K562 (cell line): ENCODE data around the gene MANBA. TPM values are rescaled to one million over a fixed set of nuclear protein-coding genes. Genes with fewer than 3 reads are reported as not detected.

ENCODE experiments used
- CBX3 ChIP-seq, 2 experiments: IDR thresholded peaks; 1 replicate in 1 of 2; 2 replicates in 1 of 2; pipeline ENCODE4 v1.6.1; 2012; ENCODE audit warnings: inconsistent platforms in 2 of 2, low read length in 2 of 2, borderline replicate concordance in 1 of 2, control low read depth in 1 of 2
- ETS1 ChIP-seq: conservative IDR thresholded peaks from 2 replicates; pipeline ENCODE4 v1.6.1; 2011; ENCODE audit warnings: low read depth, mild to moderate bottlenecking, low read length; ENCODE audit not compliant: control insufficient read depth
- FOXA3 ChIP-seq, 2 experiments: fragments of 450-650 bp in 1 of 2; sonication (generic) in 1 of 2; formaldehyde crosslinking; IDR thresholded peaks in 1 of 2; conservative IDR thresholded peaks in 1 of 2; 2 replicates each; pipeline versions ENCODE4 v1.4.0 to v1.8.0; 2020 to 2022; ENCODE audit warnings: mild to moderate bottlenecking in 2 of 2, missing genetic modification reagents in 1 of 2
- FOXM1 ChIP-seq, 2 experiments: fragments of 450-650 bp in 1 of 2; sonication (generic) in 1 of 2; formaldehyde crosslinking in 1 of 2; IDR thresholded peaks; 2 replicates each; pipeline versions ENCODE4 v1.6.1 to v1.9.0; 2017 to 2022; ENCODE audit warnings: low read depth in 2 of 2, mild to moderate bottlenecking in 2 of 2, missing genetic modification reagents in 1 of 2, moderate library complexity in 1 of 2
- GMEB1 ChIP-seq: fragments of 250-450 bp; sonication (Bioruptor Pico); IDR thresholded peaks from 2 replicates; pipeline ENCODE4 v1.4.0; 2020; ENCODE audit warnings: mild to moderate bottlenecking
- LCOR ChIP-seq: sonication (generic); formaldehyde crosslinking; IDR thresholded peaks from 2 replicates; pipeline ENCODE4 v1.8.0; 2022; ENCODE audit warnings: mild to moderate bottlenecking, missing genetic modification reagents
- MEF2D ChIP-seq: conservative IDR thresholded peaks from 2 replicates; pipeline ENCODE4 v1.6.1; 2016; ENCODE audit warnings: low read depth, missing genetic modification characterization, missing compliant biosample characterization
- MTA2 ChIP-seq: fragments of 450-650 bp; IDR thresholded peaks from 2 replicates; pipeline ENCODE4 v1.6.1; 2016; ENCODE audit warnings: low read depth
- NBN ChIP-seq: fragments of 450-650 bp; IDR thresholded peaks from 2 replicates; pipeline ENCODE4 v1.6.1; 2016; ENCODE audit warnings: low read depth, mild to moderate bottlenecking
- RB1 ChIP-seq: fragments of 450-650 bp; IDR thresholded peaks from 2 replicates; pipeline ENCODE4 v1.6.1; 2017; ENCODE audit warnings: low read depth, mild to moderate bottlenecking
- SMARCE1 ChIP-seq: fragments of 450-650 bp; IDR thresholded peaks from 2 replicates; pipeline ENCODE4 v1.7.1; 2016; ENCODE audit warnings: mild to moderate bottlenecking
- SOX6 ChIP-seq: fragments of 450-650 bp; IDR thresholded peaks from 2 replicates; pipeline ENCODE4 v1.6.1; 2014; ENCODE audit warnings: mild to moderate bottlenecking
- THRAP3 ChIP-seq: fragments of 450-650 bp; IDR thresholded peaks from 2 replicates; pipeline ENCODE4 v1.6.1; 2016; ENCODE audit warnings: mild to moderate bottlenecking, inconsistent platforms, borderline replicate concordance
- ZBTB7A ChIP-seq: IDR thresholded peaks from 2 replicates; pipeline ENCODE4 v1.6.1; 2011; ENCODE audit warnings: low read depth, mild to moderate bottlenecking, low read length, moderate library complexity, borderline replicate concordance; ENCODE audit not compliant: control insufficient read depth
- ZFP1 ChIP-seq: fragments of 450-650 bp; formaldehyde crosslinking; IDR thresholded peaks from 2 replicates; pipeline ENCODE4 v1.4.0; 2020; ENCODE audit warnings: mild to moderate bottlenecking, mixed read lengths
- ZNF445 ChIP-seq: fragments of 250-450 bp; sonication (Bioruptor Pico); IDR thresholded peaks from 2 replicates; pipeline ENCODE4 v1.4.0; 2020; ENCODE audit warnings: low read depth, mild to moderate bottlenecking, moderate library complexity
- polyA plus RNA-seq, 8 experiments: library from polyadenylated mRNA; depleted of rRNA in 4 of 8; stranded (reverse) in 5 of 8; unstranded in 3 of 8; fragments of >200 nt; fragmentation: Nextera tagmentation in 2 of 8; fragmentation: Illumina TruSeq in 1 of 8; extraction: Ambion mirVana in 2 of 8; extraction: Trizol in 1 of 8; gene quantifications; 2 replicates each; pipeline versions ENCODE4 v1.2.1 to v1.2.3, GENCODE V29; 2011 to 2014; ENCODE audit warnings: inconsistent platforms in 1 of 8, missing spikeins in 1 of 8
- total RNA-seq, 7 experiments: library from RNA; depleted of rRNA in 6 of 7; stranded (reverse); fragments of >200 nt in 6 of 7; fragmentation: Illumina TruSeq in 2 of 7; extraction: Trizol in 2 of 7; gene quantifications; 2 replicates each; pipeline versions ENCODE4 v1.2.1 to v1.2.3, GENCODE V29; 2011 to 2021; ENCODE audit warnings: low replicate concordance in 1 of 7
- TF ChIP-seq, protein P1 (sequence below): fragments of 450-650 bp; IDR thresholded peaks from 2 replicates; pipeline ENCODE4 v1.6.1; 2017; ENCODE audit warnings: antibody characterized with exemption, mild to moderate bottlenecking
- TF ChIP-seq, protein P2 (sequence below): sonication (generic); formaldehyde crosslinking; IDR thresholded peaks from 2 replicates; pipeline ENCODE4 v1.8.1; 2023; ENCODE audit warnings: mild to moderate bottlenecking, missing genetic modification reagents

Gene MANBA
- total and polyA plus RNA-seq, 9 of the 15 experiments (the other 6 are each of a cell fraction or from before 2014, with no cell fraction given): 1.8 to 12.9 (median 7.7) TPM

- TF ChIP-seq FOXA3 (CRISPR knock-in tag; conservative IDR thresholded peaks at IDR 0.05 in 1 of 2, IDR thresholded peaks at IDR 0.05 in 1 of 2) (0 out of 4 replicates have a peak, but pooled peaks of 1 of the 2 experiments have one; percentile 33), CBX3 (IDR thresholded peaks at IDR 0.05; ENCODE audit: borderline replicate concordance in 1 of 2, low read length in 2 of 2) (no peak), RB1 (no peak), FOXM1 (IDR thresholded peaks at IDR 0.05; ENCODE audit: low read depth) (peak; percentile 29; the same call in 1 of the 2 replicates), FOXM1 (CRISPR knock-in tag; IDR thresholded peaks at IDR 0.05; ENCODE audit: low read depth) (no peak), ETS1 (no peak), NBN (no peak), MEF2D (tag) (peak; percentile 84), GMEB1 (CRISPR knock-in tag) (no peak), SMARCE1 (0 out of 2 replicates have a peak, but pooled peaks have one; percentile 13), MTA2 (no peak), ZNF445 (CRISPR knock-in tag) (no peak), THRAP3 (no peak), SOX6 (peak; percentile 73), LCOR (peak; percentile 70; the same call in 1 of the 2 replicates), ZBTB7A (0 out of 2 replicates have a peak, but pooled peaks have one; percentile 54), ZFP1 (CRISPR knock-in tag) (no peak)
- TF ChIP-seq, protein P1, sequence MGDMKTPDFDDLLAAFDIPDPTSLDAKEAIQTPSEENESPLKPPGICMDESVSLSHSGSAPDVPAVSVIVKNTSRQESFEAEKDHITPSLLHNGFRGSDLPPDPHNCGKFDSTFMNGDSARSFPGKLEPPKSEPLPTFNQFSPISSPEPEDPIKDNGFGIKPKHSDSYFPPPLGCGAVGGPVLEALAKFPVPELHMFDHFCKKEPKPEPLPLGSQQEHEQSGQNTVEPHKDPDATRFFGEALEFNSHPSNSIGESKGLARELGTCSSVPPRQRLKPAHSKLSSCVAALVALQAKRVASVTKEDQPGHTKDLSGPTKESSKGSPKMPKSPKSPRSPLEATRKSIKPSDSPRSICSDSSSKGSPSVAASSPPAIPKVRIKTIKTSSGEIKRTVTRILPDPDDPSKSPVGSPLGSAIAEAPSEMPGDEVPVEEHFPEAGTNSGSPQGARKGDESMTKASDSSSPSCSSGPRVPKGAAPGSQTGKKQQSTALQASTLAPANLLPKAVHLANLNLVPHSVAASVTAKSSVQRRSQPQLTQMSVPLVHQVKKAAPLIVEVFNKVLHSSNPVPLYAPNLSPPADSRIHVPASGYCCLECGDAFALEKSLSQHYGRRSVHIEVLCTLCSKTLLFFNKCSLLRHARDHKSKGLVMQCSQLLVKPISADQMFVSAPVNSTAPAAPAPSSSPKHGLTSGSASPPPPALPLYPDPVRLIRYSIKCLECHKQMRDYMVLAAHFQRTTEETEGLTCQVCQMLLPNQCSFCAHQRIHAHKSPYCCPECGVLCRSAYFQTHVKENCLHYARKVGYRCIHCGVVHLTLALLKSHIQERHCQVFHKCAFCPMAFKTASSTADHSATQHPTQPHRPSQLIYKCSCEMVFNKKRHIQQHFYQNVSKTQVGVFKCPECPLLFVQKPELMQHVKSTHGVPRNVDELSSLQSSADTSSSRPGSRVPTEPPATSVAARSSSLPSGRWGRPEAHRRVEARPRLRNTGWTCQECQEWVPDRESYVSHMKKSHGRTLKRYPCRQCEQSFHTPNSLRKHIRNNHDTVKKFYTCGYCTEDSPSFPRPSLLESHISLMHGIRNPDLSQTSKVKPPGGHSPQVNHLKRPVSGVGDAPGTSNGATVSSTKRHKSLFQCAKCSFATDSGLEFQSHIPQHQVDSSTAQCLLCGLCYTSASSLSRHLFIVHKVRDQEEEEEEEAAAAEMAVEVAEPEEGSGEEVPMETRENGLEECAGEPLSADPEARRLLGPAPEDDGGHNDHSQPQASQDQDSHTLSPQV: 0 out of 2 replicates have a peak, but pooled peaks have one; percentile 26
- TF ChIP-seq, protein P2, sequence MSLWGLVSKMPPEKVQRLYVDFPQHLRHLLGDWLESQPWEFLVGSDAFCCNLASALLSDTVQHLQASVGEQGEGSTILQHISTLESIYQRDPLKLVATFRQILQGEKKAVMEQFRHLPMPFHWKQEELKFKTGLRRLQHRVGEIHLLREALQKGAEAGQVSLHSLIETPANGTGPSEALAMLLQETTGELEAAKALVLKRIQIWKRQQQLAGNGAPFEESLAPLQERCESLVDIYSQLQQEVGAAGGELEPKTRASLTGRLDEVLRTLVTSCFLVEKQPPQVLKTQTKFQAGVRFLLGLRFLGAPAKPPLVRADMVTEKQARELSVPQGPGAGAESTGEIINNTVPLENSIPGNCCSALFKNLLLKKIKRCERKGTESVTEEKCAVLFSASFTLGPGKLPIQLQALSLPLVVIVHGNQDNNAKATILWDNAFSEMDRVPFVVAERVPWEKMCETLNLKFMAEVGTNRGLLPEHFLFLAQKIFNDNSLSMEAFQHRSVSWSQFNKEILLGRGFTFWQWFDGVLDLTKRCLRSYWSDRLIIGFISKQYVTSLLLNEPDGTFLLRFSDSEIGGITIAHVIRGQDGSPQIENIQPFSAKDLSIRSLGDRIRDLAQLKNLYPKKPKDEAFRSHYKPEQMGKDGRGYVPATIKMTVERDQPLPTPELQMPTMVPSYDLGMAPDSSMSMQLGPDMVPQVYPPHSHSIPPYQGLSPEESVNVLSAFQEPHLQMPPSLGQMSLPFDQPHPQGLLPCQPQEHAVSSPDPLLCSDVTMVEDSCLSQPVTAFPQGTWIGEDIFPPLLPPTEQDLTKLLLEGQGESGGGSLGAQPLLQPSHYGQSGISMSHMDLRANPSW (CRISPR knock-in tag): no peak
These were observed 76.1 kb downstream of the MANBA start (continued) for GRCh38 chr4:102684610-102685052.
